H1 (cell line): ENCODE measurements around the gene FIGNL1. TPM values are rescaled to one million over a fixed set of nuclear protein-coding genes. Genes with fewer than 3 reads are reported as not detected.

ENCODE experiments used
- CTCF ChIA-PET: fragments of 300-600 bp; sonication (Branson Sonifier 250); formaldehyde crosslinking; loops from one replicate; lab custom pipeline; 2021; ENCODE audit not compliant: partially characterized antibody; lab: Charles Lee
- POLR2A ChIA-PET: fragments of 300-600 bp; sonication (Branson Sonifier 250); formaldehyde crosslinking; loops from one replicate; lab custom pipeline; 2021; ENCODE audit warnings: inconsistent platforms; ENCODE audit not compliant: partially characterized antibody; lab: Charles Lee
- DNase-seq, 2 experiments: peaks; one replicate each; pipeline versions ENCODE4 v3.0.0 to v3.0.0-alpha.2; 2010 to 2022; ENCODE audit warnings: low spot score in 2 of 2, low read depth in 1 of 2, mixed read lengths in 1 of 2
- FAIRE-seq: peaks from 2 replicates; lab custom pipeline; 2011; peaks lifted over from hg19 to GRCh38; lab: Jason Lieb, UNC
- H2AFZ ChIP-seq: 2 replicates; pipeline ENCODE4 v1.8.1; 2012; ENCODE audit warnings: low read length, inconsistent platforms
- H2AK5ac ChIP-seq: 2 replicates; pipeline ENCODE4 v1.6.1; 2013; ENCODE audit warnings: low read depth, low read length
- H2BK120ac ChIP-seq: replicated peaks from 2 replicates; pipeline ENCODE3; 2013; ENCODE audit warnings: low read depth, low read length, inconsistent platforms
- H2BK12ac ChIP-seq: 2 replicates; pipeline ENCODE4 v1.6.1; 2013; ENCODE audit warnings: low read depth, low read length
- H2BK15ac ChIP-seq: 2 replicates; pipeline ENCODE4 v1.6.1; 2013; ENCODE audit warnings: low read length
- H2BK20ac ChIP-seq: 2 replicates; pipeline ENCODE4 v1.6.1; 2013; ENCODE audit warnings: low read length
- H2BK5ac ChIP-seq: 2 replicates; pipeline ENCODE4 v1.6.1; 2013; ENCODE audit warnings: low read depth, low read length
- H3K14ac ChIP-seq: 2 replicates; pipeline ENCODE4 v1.6.1; 2013; ENCODE audit warnings: inconsistent platforms; ENCODE audit not compliant: insufficient read length
- H3K18ac ChIP-seq: 2 replicates; pipeline ENCODE4 v1.6.1; 2013; ENCODE audit warnings: low read length; ENCODE audit errors: extremely low read depth
- H3K23ac ChIP-seq: 2 replicates; pipeline ENCODE4 v1.6.1; 2013; ENCODE audit warnings: inconsistent platforms; ENCODE audit not compliant: insufficient read length
- H3K23me2 ChIP-seq: 2 replicates; pipeline ENCODE4 v1.6.1; 2013; ENCODE audit warnings: low read depth, low read length
- H3K27ac ChIP-seq: 2 replicates; pipeline ENCODE4 v1.6.1; 2011; ENCODE audit warnings: low read depth, low read length, inconsistent platforms
- H3K27me3 ChIP-seq, 4 experiments: replicated peaks in 1 of 4; 1 replicate in 1 of 4; 2 replicates in 3 of 4; pipeline versions ENCODE4 v1.6.1 to v1.8.1; 2011 to 2013; ENCODE audit warnings: low read length in 3 of 4, mild to moderate bottlenecking in 3 of 4, inconsistent platforms in 2 of 4, mixed read lengths in 2 of 4, moderate library complexity in 1 of 4; ENCODE audit not compliant: control insufficient read depth in 3 of 4, insufficient read depth in 3 of 4; ENCODE audit errors: extremely low read depth in 1 of 4
- H3K36me3 ChIP-seq, 4 experiments: 2 replicates each; pipeline versions ENCODE4 v1.6.1 to v1.8.1; 2011 to 2013; ENCODE audit warnings: mild to moderate bottlenecking in 4 of 4, low read length in 3 of 4, moderate library complexity in 2 of 4, control low read depth in 1 of 4, inconsistent platforms in 1 of 4; ENCODE audit not compliant: insufficient read depth in 4 of 4, control insufficient read depth in 2 of 4
- H3K4ac ChIP-seq: replicated peaks from 2 replicates; pipeline ENCODE3; 2013; ENCODE audit warnings: low read length, low read depth, mixed read lengths, inconsistent platforms; ENCODE audit not compliant: insufficient read length
- H3K4me1 ChIP-seq, 4 experiments: replicated peaks in 1 of 4; 1 replicate in 1 of 4; 2 replicates in 3 of 4; pipeline versions ENCODE4 v1.6.1 to v1.8.1; 2011 to 2013; ENCODE audit warnings: low read length in 3 of 4, inconsistent platforms in 2 of 4, mixed read lengths in 1 of 4; ENCODE audit not compliant: insufficient read depth in 4 of 4, control insufficient read depth in 3 of 4
- H3K4me2 ChIP-seq, 2 experiments: 2 replicates each; pipeline versions ENCODE4 v1.6.1 to v1.8.1; 2011 to 2013; ENCODE audit warnings: low read depth in 2 of 2, low read length in 2 of 2, control low read depth in 1 of 2, inconsistent platforms in 1 of 2, mild to moderate bottlenecking in 1 of 2; ENCODE audit not compliant: insufficient read depth in 1 of 2
- H3K4me3 ChIP-seq, 4 experiments: fragments of 200-600, 300-600 bp in 1 of 4; sonication (generic), shearing (Covaris generic), sonication (Bioruptor Twin) in 1 of 4; 2 replicates each; pipeline versions ENCODE4 v1.5.1 to v1.8.1; 2011 to 2016; ENCODE audit warnings: low read length in 4 of 4, low read depth in 3 of 4, control low read depth in 2 of 4, inconsistent platforms in 2 of 4, mild to moderate bottlenecking in 2 of 4, mixed read lengths in 1 of 4, moderate library complexity in 1 of 4; ENCODE audit not compliant: insufficient read depth in 2 of 4; ENCODE audit errors: extremely low read depth in 1 of 4
- H3K56ac ChIP-seq: replicated peaks from 2 replicates; pipeline ENCODE3; 2013; ENCODE audit warnings: low read depth, mild to moderate bottlenecking, mixed read lengths, low read length, inconsistent platforms; ENCODE audit not compliant: insufficient read length
- H3K79me1 ChIP-seq: 2 replicates; pipeline ENCODE4 v1.6.1; 2013; ENCODE audit warnings: low read depth, low read length, control low read depth
- H3K79me2 ChIP-seq, 2 experiments: 2 replicates each; pipeline versions ENCODE4 v1.6.1 to v1.8.1; 2012 to 2013; ENCODE audit warnings: low read length in 2 of 2, mild to moderate bottlenecking in 2 of 2, inconsistent platforms in 1 of 2; ENCODE audit not compliant: insufficient read depth in 2 of 2, control insufficient read depth in 1 of 2
- H3K9ac ChIP-seq, 4 experiments: replicated peaks in 1 of 4; 1 replicate in 1 of 4; 2 replicates in 3 of 4; pipeline versions ENCODE4 v1.6.1 to v1.8.1; 2011 to 2013; ENCODE audit warnings: low read depth in 3 of 4, low read length in 3 of 4, control low read depth in 2 of 4, mild to moderate bottlenecking in 2 of 4, moderate library complexity in 2 of 4, inconsistent platforms in 1 of 4; ENCODE audit errors: extremely low read depth in 1 of 4
- H3K9me3 ChIP-seq, 2 experiments: 2 replicates each; pipeline versions ENCODE4 v1.6.1 to v1.8.1; 2012 to 2013; ENCODE audit warnings: mild to moderate bottlenecking in 2 of 2, moderate library complexity in 2 of 2, control low read depth in 1 of 2, inconsistent platforms in 1 of 2, low read depth in 1 of 2, low read length in 1 of 2, mixed read lengths in 1 of 2; ENCODE audit not compliant: insufficient read depth in 2 of 2
- H4K20me1 ChIP-seq, 2 experiments: replicated peaks in 1 of 2; 2 replicates each; pipeline versions ENCODE3 to v1.8.1; 2011 to 2013; ENCODE audit warnings: inconsistent platforms in 2 of 2, low read length in 2 of 2, mild to moderate bottlenecking in 1 of 2; ENCODE audit not compliant: insufficient read depth in 2 of 2, control insufficient read depth in 1 of 2
- H4K5ac ChIP-seq: 2 replicates; pipeline ENCODE4 v1.6.1; 2013; ENCODE audit warnings: low read length, low read depth, mixed read lengths, inconsistent platforms; ENCODE audit not compliant: insufficient read length
- H4K8ac ChIP-seq: 2 replicates; pipeline ENCODE4 v1.8.0; 2013; ENCODE audit warnings: mild to moderate bottlenecking, moderate library complexity, low read length, inconsistent platforms; ENCODE audit not compliant: insufficient read depth; ENCODE audit errors: extremely low read depth
- H4K91ac ChIP-seq: replicated peaks from 2 replicates; pipeline ENCODE3; 2013; ENCODE audit warnings: low read length, mixed read lengths, inconsistent platforms; ENCODE audit not compliant: insufficient read length
- CBX8 ChIP-seq: fragments of 300-800, 300-1000 bp; sonication (generic); IDR thresholded peaks from 2 replicates; pipeline ENCODE4 v1.7.1; 2016; ENCODE audit warnings: low read depth, low read length, borderline replicate concordance
- CTBP2 ChIP-seq: IDR thresholded peaks from 2 replicates; pipeline ENCODE4 v1.7.0; 2011; ENCODE audit warnings: borderline replicate concordance, mild to moderate bottlenecking, moderate library complexity, mixed read lengths, low read length; ENCODE audit not compliant: insufficient read depth, insufficient read length
- RXRA ChIP-seq: IDR thresholded peaks from 2 replicates; pipeline ENCODE4 v1.6.1; 2011; ENCODE audit warnings: low read depth, mild to moderate bottlenecking, low read length, moderate library complexity; ENCODE audit not compliant: insufficient read depth
- SP4 ChIP-seq: IDR thresholded peaks from 2 replicates; pipeline ENCODE4 v1.6.1; 2012; ENCODE audit warnings: low read length, inconsistent platforms
- WGBS, 2 experiments: shearing (Covaris generic) in 1 of 2; methylation state at CpG; one replicate each; pipeline versions ENCODE4 v1.1.6 to v1.1.7; 2013 to 2015; ENCODE audit warnings: low lambda C conversion rate in 2 of 2, mixed read lengths in 2 of 2, inconsistent platforms in 1 of 2, low coverage in 1 of 2, missing lambda C conversion rate in 1 of 2; ENCODE audit not compliant: insufficient replicate concordance in 2 of 2, insufficient coverage in 1 of 2, insufficient read length in 1 of 2; ENCODE audit errors: extremely low coverage in 1 of 2, missing lambda C conversion rate in 1 of 2; 5-methylcytosine and 5-hydroxymethylcytosine counted together
- polyA plus RNA-seq, 7 experiments: library from polyadenylated mRNA; depleted of rRNA in 3 of 7; stranded (reverse) in 5 of 7; unstranded in 2 of 7; fragments of >200 nt in 5 of 7; fragments of 200-250 nt in 2 of 7; gene quantifications; 1 replicate in 5 of 7; 2 replicates in 1 of 7; 4 replicates in 1 of 7; pipeline versions ENCODE4 v1.2.1 to v1.2.3, GENCODE V29; 2011 to 2013; ENCODE audit warnings: missing spikeins in 2 of 7, mixed read lengths in 2 of 7
- total RNA-seq: library from RNA; stranded (reverse); fragmentation: NEBNext Ultra II Directional; extraction: Animal tissue kit (Norgen Biotek cat#: 25700); gene quantifications from 2 replicates; pipeline ENCODE4 v1.2.1, GENCODE V29; 2021
- TF ChIP-seq, protein P1 (sequence below): IDR thresholded peaks from 2 replicates; pipeline ENCODE4 v1.6.1; 2012; ENCODE audit warnings: low read length, inconsistent platforms

FIGNL1 gene
- total and polyA plus RNA-seq, 2 of the 8 experiments (the other 6 are each of a cell fraction or from before 2014, with no cell fraction given): 6.5 to 9.9 TPM

DNA sequence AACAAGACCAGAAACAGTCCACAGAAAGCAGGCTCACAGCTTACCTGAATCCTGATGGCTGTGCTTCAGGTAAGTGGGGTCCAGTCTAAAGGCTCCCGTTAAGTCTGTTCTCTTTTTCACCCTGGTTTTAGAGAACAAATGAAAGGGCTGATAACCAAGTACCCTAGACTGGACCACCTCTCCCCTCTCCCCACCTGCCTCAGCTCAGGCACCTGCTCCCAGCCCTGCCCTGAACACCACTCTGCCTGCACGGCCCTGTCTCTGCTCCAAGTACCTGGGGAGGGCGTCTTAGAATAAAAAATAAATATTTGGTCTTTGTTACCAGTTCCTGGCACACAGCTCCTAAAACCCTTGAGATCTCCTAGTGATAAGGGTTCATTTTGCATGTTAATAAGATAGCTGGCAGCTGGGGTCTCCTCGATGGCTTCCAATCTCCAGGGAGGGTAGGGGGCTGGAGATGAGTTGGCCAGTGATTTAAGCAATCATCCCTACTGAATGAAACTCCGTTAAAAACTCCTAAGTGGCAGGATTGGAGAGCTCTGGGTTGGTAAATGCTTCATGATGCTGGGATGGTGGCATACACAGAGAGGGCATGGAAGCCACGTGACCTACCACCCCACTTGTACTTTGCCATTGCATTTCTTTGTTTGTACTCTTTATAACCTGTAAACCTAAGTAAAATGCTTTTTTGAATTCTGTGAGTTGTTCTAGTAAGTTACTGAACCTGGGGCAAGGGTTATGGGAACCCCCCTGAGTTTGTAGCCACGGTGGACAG is 29.8 kb upstream of the FIGNL1 start:
- Histone ChIP-seq H3K4me1 (peaks cover 0 to 3% (median 0%) of the 10 kb centered on the region in 4 experiments; a peak in 2 of 7 replicates), H3K9ac (no peak overlapping the region), H2AFZ (no peak overlapping the region), H3K23ac (no peak overlapping the region), H2BK12ac (no peak overlapping the region), H4K5ac (no peak overlapping the region), H3K4ac (no peak overlapping the region), H3K23me2 (no peaks in the 10 kb centered on the region), H3K27me3 (no peaks in the 10 kb centered on the region; a peak in 1 of 7 replicates), H3K79me2 (no peaks in the 10 kb centered on the region), H3K79me1 (no peaks in the 10 kb centered on the region), H3K4me2 (no peak overlapping the region), H3K36me3 (no peaks in the 10 kb centered on the region), H2AK5ac (no peak overlapping the region), H3K14ac (no peak overlapping the region), H3K56ac (no peak overlapping the region), H4K8ac (no peak overlapping the region), H2BK20ac (no peak overlapping the region), H2BK5ac (no peak overlapping the region), H3K4me3 (no peak overlapping the region), H3K27ac (no peak overlapping the region), H3K9me3 (no peaks in the 10 kb centered on the region), H3K18ac (no peak overlapping the region), H2BK15ac (no peak overlapping the region), H4K20me1 (no peaks in the 10 kb centered on the region), H4K91ac (no peak overlapping the region), H2BK120ac (no peak overlapping the region)
- no peak for FAIRE-seq
- no peak for DNase-seq
- TF ChIP-seq RXRA (no peak), CTBP2 (no peak), CBX8 (no peak), SP4 (no peak)
- TF ChIP-seq, protein P1, sequence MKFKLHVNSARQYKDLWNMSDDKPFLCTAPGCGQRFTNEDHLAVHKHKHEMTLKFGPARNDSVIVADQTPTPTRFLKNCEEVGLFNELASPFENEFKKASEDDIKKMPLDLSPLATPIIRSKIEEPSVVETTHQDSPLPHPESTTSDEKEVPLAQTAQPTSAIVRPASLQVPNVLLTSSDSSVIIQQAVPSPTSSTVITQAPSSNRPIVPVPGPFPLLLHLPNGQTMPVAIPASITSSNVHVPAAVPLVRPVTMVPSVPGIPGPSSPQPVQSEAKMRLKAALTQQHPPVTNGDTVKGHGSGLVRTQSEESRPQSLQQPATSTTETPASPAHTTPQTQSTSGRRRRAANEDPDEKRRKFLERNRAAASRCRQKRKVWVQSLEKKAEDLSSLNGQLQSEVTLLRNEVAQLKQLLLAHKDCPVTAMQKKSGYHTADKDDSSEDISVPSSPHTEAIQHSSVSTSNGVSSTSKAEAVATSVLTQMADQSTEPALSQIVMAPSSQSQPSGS: no peak
- POLR2A ChIA-PET: no interaction called here
- WGBS, 2 experiments: 87% methylated on average over 7 of the region's 7 CpGs; no CpG with 5 or more reads in 1 of the 2 experiments
- CTCF ChIA-PET: interaction anchor here (0.6 to 2.4 kb wide), 7 partner anchors 9 to 114 kb away, joined by 3 to 11 read pairs (median 3); no protein-coding TSS in a partner anchor
